ENCODE measurements around the gene VANGL1. TPM values are rescaled to one million over a fixed set of nuclear protein-coding genes. Genes with fewer than 3 reads are reported as not detected.

VANGL1 gene
- total and polyA plus RNA-seq, 2 of the 13 experiments (the other 11 are each of a cell fraction or from before 2014, with no cell fraction given), result 5.3 to 9.4 TPM

DNA sequence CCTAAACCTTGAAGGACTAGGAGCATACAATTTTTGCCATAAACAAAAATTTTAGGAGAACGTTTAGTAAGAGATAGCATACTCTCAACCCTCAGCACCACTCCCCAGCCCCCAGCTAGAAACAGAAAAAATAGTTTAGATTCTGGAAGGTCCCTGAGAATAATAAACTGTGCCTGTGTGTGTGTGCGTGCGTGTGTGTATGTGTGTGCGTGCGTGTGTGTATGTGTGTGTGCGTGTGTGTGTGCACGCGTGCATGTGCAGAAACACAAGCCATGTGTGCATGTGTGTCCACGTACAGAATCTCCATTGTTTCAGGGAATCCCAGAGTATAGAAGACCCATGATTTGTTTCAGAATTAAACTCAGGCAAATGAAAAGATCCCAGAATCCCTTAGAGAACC lies 64.2 kb downstream of the VANGL1 start:
- in situ Hi-C loops (cut with HindIII; ENCODE audit: extremely low pct_ligation_motif_present, low pct_unique_long_range_greater_than_20kb) (loop anchor here (5.0 kb wide), 1 partner anchor 94 kb away; no protein-coding TSS in a partner anchor), intact Hi-C loops (cut with micrococcal nuclease; ENCODE audit: unreplicated experiment) (loop anchor here (1.0 kb wide), 1 partner anchor 98 kb away; no protein-coding TSS in a partner anchor)
- Histone ChIP-seq H3K9me3 (ENCODE audit: low read length) (no peaks in the 10 kb centered on the region), H3K79me2 (ENCODE audit: insufficient read depth, low read length) (no peaks in the 10 kb centered on the region), H3K9ac (ENCODE audit: insufficient read depth, low read depth, low read length) (no peak overlapping the region), H3K27ac (ENCODE audit: extremely low read length, insufficient read depth, low read length) (no peak overlapping the region), H2AFZ (ENCODE audit: low read length) (no peak overlapping the region), H3K36me3 (replicated peaks in 1 of 2; ENCODE audit: control insufficient read depth in 1 of 2, insufficient read depth in 2 of 2, low read length in 2 of 2) (no peaks in the 10 kb centered on the region), H4K20me1 (ENCODE audit: insufficient read depth, low read length) (no peaks in the 10 kb centered on the region), H3K4me1 (ENCODE audit: insufficient read depth, low read length) (peaks cover 18% of the 10 kb centered on the region), H3K4me3 (replicated peaks in 1 of 3; ENCODE audit: insufficient read depth in 1 of 3, low read depth in 2 of 3, low read length in 3 of 3) (no peak overlapping the region), H3K27me3 (ENCODE audit: control insufficient read depth in 1 of 2, insufficient read depth in 2 of 2, low read length in 2 of 2) (0 out of 5 replicates have a peak, but pooled peaks cover 0 to 1% of the 10 kb centered on the region in 2 experiments), H3K4me2 (ENCODE audit: low read depth, low read length) (no peak overlapping the region)
- no TSS peak for BruUV-seq (replicated peaks)
- TF ChIP-seq, protein P1, sequence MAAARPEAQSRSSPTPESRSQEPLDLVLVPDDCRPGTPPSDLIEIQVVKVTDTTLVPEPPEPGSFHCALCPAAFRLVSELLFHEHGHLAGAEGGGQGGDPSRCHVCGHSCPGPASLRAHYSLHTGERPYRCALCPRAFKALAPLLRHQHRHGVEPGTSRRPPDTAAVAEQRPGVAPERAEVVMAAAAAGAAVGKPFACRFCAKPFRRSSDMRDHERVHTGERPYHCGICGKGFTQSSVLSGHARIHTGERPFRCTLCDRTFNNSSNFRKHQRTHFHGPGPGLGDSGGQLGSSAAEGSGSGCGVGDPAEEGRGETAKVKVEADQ (CRISPR knock-in tag; IDR thresholded peaks at IDR 0.05; ENCODE audit: borderline replicate concordance), result no peak
- TF ChIP-seq ATAD3A (CRISPR knock-in tag; IDR thresholded peaks at IDR 0.05) (no peak), ZNF775 (CRISPR knock-in tag; IDR thresholded peaks at IDR 0.05; ENCODE audit: borderline replicate concordance) (no peak), NPAS2 (CRISPR knock-in tag; IDR thresholded peaks at IDR 0.05; ENCODE audit: borderline replicate concordance) (no peak), SNAPC5 (CRISPR knock-in tag; IDR thresholded peaks at IDR 0.05; ENCODE audit: borderline replicate concordance) (no peak), MTF1 (CRISPR knock-in tag; IDR thresholded peaks at IDR 0.05) (no peak), LRRFIP1 (CRISPR knock-in tag; conservative IDR thresholded peaks at IDR 0.05) (no peak), ZNF652 (CRISPR knock-in tag; IDR thresholded peaks at IDR 0.05; ENCODE audit: borderline replicate concordance, low read depth) (no peak), GPN1 (CRISPR knock-in tag; IDR thresholded peaks at IDR 0.05; ENCODE audit: borderline replicate concordance) (no peak), ZFP82 (CRISPR knock-in tag; IDR thresholded peaks at IDR 0.05; ENCODE audit: borderline replicate concordance) (no peak), IRF9 (CRISPR knock-in tag; IDR thresholded peaks at IDR 0.05; ENCODE audit: borderline replicate concordance) (no peak), TCF7L2 (IDR thresholded peaks at IDR 0.05; ENCODE audit: low read depth, low read length) (no peak)
- TF ChIP-seq, protein P2, sequence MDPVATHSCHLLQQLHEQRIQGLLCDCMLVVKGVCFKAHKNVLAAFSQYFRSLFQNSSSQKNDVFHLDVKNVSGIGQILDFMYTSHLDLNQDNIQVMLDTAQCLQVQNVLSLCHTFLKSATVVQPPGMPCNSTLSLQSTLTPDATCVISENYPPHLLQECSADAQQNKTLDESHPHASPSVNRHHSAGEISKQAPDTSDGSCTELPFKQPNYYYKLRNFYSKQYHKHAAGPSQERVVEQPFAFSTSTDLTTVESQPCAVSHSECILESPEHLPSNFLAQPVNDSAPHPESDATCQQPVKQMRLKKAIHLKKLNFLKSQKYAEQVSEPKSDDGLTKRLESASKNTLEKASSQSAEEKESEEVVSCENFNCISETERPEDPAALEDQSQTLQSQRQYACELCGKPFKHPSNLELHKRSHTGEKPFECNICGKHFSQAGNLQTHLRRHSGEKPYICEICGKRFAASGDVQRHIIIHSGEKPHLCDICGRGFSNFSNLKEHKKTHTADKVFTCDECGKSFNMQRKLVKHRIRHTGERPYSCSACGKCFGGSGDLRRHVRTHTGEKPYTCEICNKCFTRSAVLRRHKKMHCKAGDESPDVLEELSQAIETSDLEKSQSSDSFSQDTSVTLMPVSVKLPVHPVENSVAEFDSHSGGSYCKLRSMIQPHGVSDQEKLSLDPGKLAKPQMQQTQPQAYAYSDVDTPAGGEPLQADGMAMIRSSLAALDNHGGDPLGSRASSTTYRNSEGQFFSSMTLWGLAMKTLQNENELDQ (CRISPR knock-in tag; IDR thresholded peaks at IDR 0.05; ENCODE audit: borderline replicate concordance), result no peak
- FAIRE-seq (no peak), ATAC-seq (no peak), DNase-seq (ENCODE audit: low spot score) (no peak)
- ChIA-PET CTCF (ENCODE audit: low intra/inter-chr PET ratio, low total read pairs) (interaction anchor here (4.3 kb wide), 1 partner anchor 98 kb away, joined by 17 read pairs; no protein-coding TSS in a partner anchor), POLR2A (no interaction called here)
- WGBS (ENCODE audit: low lambda C conversion rate), result 78% methylated on average over 9 of the region's 9 CpGs
